Measurements from ENCODE around the gene POC1A.

GRCh38 chr3:52162250-52162872, 8.1 kb upstream of the POC1A start:
- no peak for TF ChIP-seq LEF1 (IDR thresholded peaks at IDR 0.05)
- no peak for TF ChIP-seq EZH2 (IDR thresholded peaks at IDR 0.05; ENCODE audit: borderline replicate concordance, low read depth, low read length)
- no peak for TF ChIP-seq EP300 (IDR thresholded peaks at IDR 0.05; ENCODE audit: low read length)
- no peak for TF ChIP-seq CTCF (IDR thresholded peaks at IDR 0.05 in 2 of 3, conservative IDR thresholded peaks at IDR 0.05 in 1 of 3; ENCODE audit: insufficient read depth in 2 of 3, low read depth in 1 of 3, low read length in 3 of 3)
- TF ChIP-seq CBX1 (IDR thresholded peaks at IDR 0.05; ENCODE audit: low read depth) = no peak

Measured in K562 (cell line).